Measurements from ENCODE around the gene STARD3.
A peak's percentile ranks its signal among the peaks of the same experiment; 100 is the strongest.

Gene STARD3

GRCh38 chr17:39621523-39622379, 15.2 kb upstream of the STARD3 start:
- peak; percentile 48 for DNase-seq

- DNase-seq, result no peak
Observed at GRCh38 chr17:39622380-39623006, 14.5 kb upstream of the STARD3 start.

- DNase-seq, result no peak
Observed at GRCh38 chr17:39623356-39623950, 13.5 kb upstream of the STARD3 start.

GRCh38 chr17:39624313-39624712, 12.6 kb upstream of the STARD3 start:
- DNase-seq, result no peak

- no peak for DNase-seq
Observed at GRCh38 chr17:39625198-39625785, 11.7 kb upstream of the STARD3 start.

GRCh38 chr17:39626171-39627046, 10.5 kb upstream of the STARD3 start, which contains the start of gene PPP1R1B:
Gene PPP1R1B, plus strand, starts transcription at chr17:39626952. Its CDS starts 441 bp downstream, at chr17:39627393.
- no peak for DNase-seq

GRCh38 chr17:39627047-39627711, 9.8 kb upstream of the STARD3 start:
- no peak for DNase-seq

- no peak for DNase-seq
Observed at GRCh38 chr17:39627712-39628516, 9.0 kb upstream of the STARD3 start.

- DNase-seq, result no peak
Observed at GRCh38 chr17:39628655-39629493, 8.1 kb upstream of the STARD3 start.

- no peak for DNase-seq
Observed at GRCh38 chr17:39629494-39629880, 7.5 kb upstream of the STARD3 start.

GRCh38 chr17:39629898-39630297, 7.0 kb upstream of the STARD3 start:
- DNase-seq, result no peak

- DNase-seq, result no peak
Observed at GRCh38 chr17:39631403-39631802, 5.5 kb upstream of the STARD3 start.

GRCh38 chr17:39632153-39632941, 4.6 kb upstream of the STARD3 start:
- DNase-seq, result no peak

- DNase-seq, result no peak
Observed at GRCh38 chr17:39633570-39634183, 3.3 kb upstream of the STARD3 start.

- no peak for DNase-seq
Observed at GRCh38 chr17:39634384-39634871, 2.5 kb upstream of the STARD3 start.

GRCh38 chr17:39635614-39636176, 1.2 kb upstream of the STARD3 start:
- DNase-seq, result no peak

- no peak for DNase-seq
Observed at GRCh38 chr17:39636587-39636926, 387 bp upstream of the STARD3 start.

GRCh38 chr17:39638317-39638716, 1.4 kb downstream of the STARD3 start:
- DNase-seq, result no peak

Measured in NCI-H2081 treated with DMSO at 0.1 percent for 48 hours (cell line).